Tibial nerve (tissue), 4 donors: ENCODE results near the gene DND1. TPM values are rescaled to one million over a fixed set of nuclear protein-coding genes. Genes with fewer than 3 reads are reported as not detected.
"Not testable (repeated sequence)": the region's sequence is repeated elsewhere in the genome, so short reads cannot be mapped to it uniquely, and the experiment has no call there.

Experiments
- DNase-seq, 2 donors: peaks; one replicate each; pipeline ENCODE4 v3.0.0-alpha.2; 2019; ENCODE audit warnings: low spot score in 2 of 2
- H3K27ac ChIP-seq, 4 donors: fragments of 200-600 bp; sonication (generic) in 3 of 4; one replicate each; pipeline ENCODE4 v1.5.1; 2017 to 2019; ENCODE audit warnings: mild to moderate bottlenecking in 1 of 4
- H3K27me3 ChIP-seq, 2 donors: fragments of 200-600 bp; sonication (generic) in 1 of 2; one replicate each; pipeline versions ENCODE4 v1.5.1 to v1.6.0; 2017 to 2019
- H3K36me3 ChIP-seq, 3 donors: fragments of 200-600 bp; sonication (generic); one replicate each; pipeline ENCODE4 v1.5.1; 2018 to 2019
- H3K4me1 ChIP-seq, 4 donors: fragments of 200-600 bp; sonication (generic) in 3 of 4; one replicate each; pipeline ENCODE4 v1.5.1; 2017 to 2019
- H3K4me3 ChIP-seq, 4 donors: fragments of 200-600 bp; sonication (generic) in 3 of 4; one replicate each; pipeline ENCODE4 v1.5.1; 2017 to 2019; ENCODE audit warnings: mild to moderate bottlenecking in 1 of 4, moderate library complexity in 1 of 4
- H3K9me3 ChIP-seq, 4 donors: fragments of 200-600 bp; sonication (generic) in 3 of 4; one replicate each; pipeline ENCODE4 v1.5.1; 2017 to 2019
- EP300 ChIP-seq, 2 donors: sonication (generic); formaldehyde crosslinking; IDR thresholded peaks; one replicate each; pipeline ENCODE4 v1.6.1; 2017; ENCODE audit warnings: antibody characterized with exemption in 2 of 2, mild to moderate bottlenecking in 1 of 2
- POLR2A ChIP-seq, 2 donors: fragments of 450-650 bp; IDR thresholded peaks; one replicate each; pipeline ENCODE4 v1.6.1; 2017; ENCODE audit warnings: antibody characterized with exemption in 2 of 2, mild to moderate bottlenecking in 2 of 2, moderate library complexity in 2 of 2
- WGBS, 2 donors: methylation state at CpG; one replicate each; pipeline ENCODE4 v1.1.5; 2018; 5-methylcytosine and 5-hydroxymethylcytosine counted together
- total RNA-seq, 4 donors: library from RNA; depleted of rRNA; stranded (reverse); fragments of >200 nt; gene quantifications; one replicate each; pipeline ENCODE4 v1.1.0, GENCODE V29; 2016
- TF ChIP-seq, protein P1 (sequence below), 5 experiments: fragments of 200-600 bp in 3 of 5; fragments of 450-650 bp in 2 of 5; sonication (generic) in 3 of 5; IDR thresholded peaks; one replicate each; pipeline ENCODE4 v1.5.1; 2016 to 2019; ENCODE audit warnings: antibody characterized with exemption in 5 of 5, mild to moderate bottlenecking in 3 of 5, moderate library complexity in 2 of 5

DND1 gene
- total RNA-seq, 4 donors from 2014 or later, result 1.3 to 6.1 (median 2.0) TPM

GRCh38 chr5:140647042-140647419 is 26.3 kb downstream of the DND1 start:
- 0% methylated on average over 27 of the region's 27 CpGs for WGBS, 2 donors
- Histone ChIP-seq H3K27me3 (no peaks in the 10 kb centered on the region), H3K4me1 (peaks cover 0 to 67% (median 25%) of the 10 kb centered on the region in 4 donors), H3K9me3 (no peaks in the 10 kb centered on the region), H3K36me3 (peaks cover 0 to 69% (median 8%) of the 10 kb centered on the region in 3 donors), H3K4me3 (peak overlapping the region; percentile 57 to 96 (median 93)), H3K27ac (peak overlapping the region; percentile 72 to 92 (median 86))
- no peak for DNase-seq
- TF ChIP-seq, protein P1, sequence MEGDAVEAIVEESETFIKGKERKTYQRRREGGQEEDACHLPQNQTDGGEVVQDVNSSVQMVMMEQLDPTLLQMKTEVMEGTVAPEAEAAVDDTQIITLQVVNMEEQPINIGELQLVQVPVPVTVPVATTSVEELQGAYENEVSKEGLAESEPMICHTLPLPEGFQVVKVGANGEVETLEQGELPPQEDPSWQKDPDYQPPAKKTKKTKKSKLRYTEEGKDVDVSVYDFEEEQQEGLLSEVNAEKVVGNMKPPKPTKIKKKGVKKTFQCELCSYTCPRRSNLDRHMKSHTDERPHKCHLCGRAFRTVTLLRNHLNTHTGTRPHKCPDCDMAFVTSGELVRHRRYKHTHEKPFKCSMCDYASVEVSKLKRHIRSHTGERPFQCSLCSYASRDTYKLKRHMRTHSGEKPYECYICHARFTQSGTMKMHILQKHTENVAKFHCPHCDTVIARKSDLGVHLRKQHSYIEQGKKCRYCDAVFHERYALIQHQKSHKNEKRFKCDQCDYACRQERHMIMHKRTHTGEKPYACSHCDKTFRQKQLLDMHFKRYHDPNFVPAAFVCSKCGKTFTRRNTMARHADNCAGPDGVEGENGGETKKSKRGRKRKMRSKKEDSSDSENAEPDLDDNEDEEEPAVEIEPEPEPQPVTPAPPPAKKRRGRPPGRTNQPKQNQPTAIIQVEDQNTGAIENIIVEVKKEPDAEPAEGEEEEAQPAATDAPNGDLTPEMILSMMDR (IDR thresholded peaks at IDR 0.05), result no peak
- TF ChIP-seq POLR2A (IDR thresholded peaks at IDR 0.05) (no peak), EP300 (IDR thresholded peaks at IDR 0.05) (no peak)

GRCh38 chr5:140642718-140643117 is 30.7 kb downstream of the DND1 start:
- DNase-seq, result peak in 1 of 2 donors; percentile 21
- Histone ChIP-seq H3K4me1 (peaks cover 0 to 70% (median 22%) of the 10 kb centered on the region in 4 donors), H3K9me3 (no peaks in the 10 kb centered on the region), H3K36me3 (peaks cover 0 to 48% (median 0%) of the 10 kb centered on the region in 3 donors), H3K4me3 (no peak overlapping the region), H3K27ac (no peak overlapping the region), H3K27me3 (no peaks in the 10 kb centered on the region)
- TF ChIP-seq, protein P1 (IDR thresholded peaks at IDR 0.05), result no peak
- peak in 1 of 2 donors; percentile 28 for TF ChIP-seq EP300 (IDR thresholded peaks at IDR 0.05)
- WGBS, 2 donors, result 71 to 85% methylated on average over 3 of the region's 3 CpGs

GRCh38 chr5:140641716-140642115 is 31.7 kb downstream of the DND1 start:
- no peak overlapping the region for H3K4me3 ChIP-seq
- WGBS, 2 donors, result 83 to 85% methylated on average over 8 of the region's 8 CpGs
- TF ChIP-seq EP300 (IDR thresholded peaks at IDR 0.05) (no peak), POLR2A (IDR thresholded peaks at IDR 0.05) (no peak)
- TF ChIP-seq, protein P1 (IDR thresholded peaks at IDR 0.05), result no peak
- H3K4me1 ChIP-seq, result peaks cover 0 to 66% (median 19%) of the 10 kb centered on the region in 4 donors
- no peak for DNase-seq
- no peak overlapping the region for H3K27ac ChIP-seq
- no peaks in the 10 kb centered on the region for H3K9me3 ChIP-seq
- H3K36me3 ChIP-seq, result peaks cover 0 to 48% (median 0%) of the 10 kb centered on the region in 3 donors
- no peaks in the 10 kb centered on the region for H3K27me3 ChIP-seq

DNA sequence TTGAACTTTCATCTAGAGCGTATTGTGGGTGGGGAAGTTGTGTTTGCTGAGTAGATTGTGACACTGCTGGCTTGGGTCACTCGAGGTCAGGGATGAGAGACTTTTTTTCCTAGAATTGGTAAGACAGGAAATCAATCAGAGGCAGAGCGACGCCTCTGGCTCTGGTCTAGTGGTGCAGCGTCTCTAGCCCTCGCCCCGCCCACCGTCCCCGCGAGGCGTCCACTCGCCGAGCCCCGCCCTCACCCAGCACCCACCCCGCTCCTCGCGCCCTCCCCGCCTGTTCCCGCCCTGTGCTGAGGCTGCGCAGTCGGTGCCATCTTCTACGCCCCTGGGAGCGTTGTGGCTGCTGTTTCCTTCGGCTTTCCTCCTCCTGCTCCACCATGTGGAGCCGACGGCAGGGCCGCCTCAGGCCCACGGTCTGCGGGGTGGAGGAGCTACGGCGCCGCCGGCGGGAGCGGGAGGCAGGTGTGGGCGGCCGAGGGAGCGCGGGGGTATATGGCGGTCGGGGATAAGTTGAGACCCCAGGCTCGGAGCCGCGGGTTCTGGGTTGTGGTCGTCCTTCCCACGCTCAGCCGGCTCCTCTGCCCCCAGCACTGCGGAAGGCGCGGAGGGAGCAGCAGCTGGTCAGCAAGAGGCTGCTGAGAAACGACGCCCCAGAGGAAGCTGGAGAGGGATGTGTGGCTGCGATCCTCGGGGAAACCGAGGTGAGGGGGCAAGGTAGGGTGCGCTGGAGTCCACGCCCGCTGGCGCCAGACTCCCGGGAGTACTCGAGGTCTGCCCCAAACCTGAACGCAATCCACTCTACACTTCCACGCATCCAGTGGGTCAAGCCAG is 34.0 kb downstream of the DND1 start, which contains the start of gene TMCO6:
TSS of gene TMCO6 (plus strand) at position 304 of the 834 bp plus-strand sequence. CDS start at position 381, 77 bp downstream.
- Histone ChIP-seq H3K4me3 (peak within 1 kb of the TSS; percentile 68 to 91 (median 86)), H3K27me3 (no peaks in the 10 kb centered on the region), H3K9me3 (no peaks in the 10 kb centered on the region), H3K36me3 (peaks cover 0 to 31% (median 0%) of the 10 kb centered on the region in 3 donors), H3K4me1 (peaks cover 0 to 48% (median 11%) of the 10 kb centered on the region in 4 donors), H3K27ac (peak within 1 kb of the TSS; percentile 84 to 97 (median 92))
- 1% methylated on average over 38 to 60 of the region's 63 CpGs for WGBS, 2 donors
- peak; percentile 97 for DNase-seq
- TF ChIP-seq EP300 (IDR thresholded peaks at IDR 0.05) (peak; percentile 77 to 89), POLR2A (IDR thresholded peaks at IDR 0.05) (peak in 1 of 2 donors; percentile 60)
- TF ChIP-seq, protein P1 (IDR thresholded peaks at IDR 0.05), result peak; percentile 61 to 90 (median 76)

DNA sequence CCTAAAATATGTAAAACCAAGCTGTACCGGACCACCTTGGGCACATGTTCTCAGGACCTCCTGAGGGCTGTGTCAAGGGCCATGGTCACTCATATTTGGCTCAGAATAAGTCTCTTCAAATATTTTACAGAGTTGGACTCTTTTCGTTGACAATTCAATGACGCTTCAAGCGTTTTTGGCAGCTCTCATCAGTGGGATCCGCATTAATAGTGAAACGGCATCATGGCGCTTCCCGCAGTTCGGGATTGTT is 34.6 kb downstream of the DND1 start:
- H3K36me3 ChIP-seq, result peaks cover 0 to 26% (median 0%) of the 10 kb centered on the region in 3 donors
- not testable (repeated sequence) for H3K9me3 ChIP-seq, H3K27me3 ChIP-seq, DNase-seq
- H3K4me1 ChIP-seq, result peaks cover 0 to 48% (median 11%) of the 10 kb centered on the region in 4 donors
- peak overlapping the region; percentile 84 to 97 (median 92) for H3K27ac ChIP-seq
- 14 to 27% methylated on average over 9 of the region's 9 CpGs for WGBS, 2 donors
- peak overlapping the region; percentile 68 to 91 (median 86) for H3K4me3 ChIP-seq
